HG03442 (cell line): ENCODE results near the gene APCDD1L.
A peak's percentile ranks its signal among the peaks of the same experiment; 100 is the strongest.

Experiments used
- ATAC-seq: cut with Tn5 transposase; IDR thresholded peaks from one replicate; pipeline ENCODE4 v1.9.1; 2021; ENCODE audit warnings: mild to moderate bottlenecking, moderate library complexity; ENCODE audit not compliant: unreplicated experiment

Gene APCDD1L

GRCh38 chr20:58469616-58470015 is 45.6 kb downstream of the APCDD1L start:
- ATAC-seq = no peak

- ATAC-seq = no peak
Measured at GRCh38 chr20:58467572-58468527, 47.3 kb downstream of the APCDD1L start.

- ATAC-seq = no peak
Measured at GRCh38 chr20:58466729-58467571, 48.2 kb downstream of the APCDD1L start.

- no peak for ATAC-seq
Measured at GRCh38 chr20:58466095-58466708, 49.0 kb downstream of the APCDD1L start.

- no peak for ATAC-seq
Measured at GRCh38 chr20:58464838-58465237, 50.4 kb downstream of the APCDD1L start.

GRCh38 chr20:58463256-58463655 is 51.9 kb downstream of the APCDD1L start:
- no peak for ATAC-seq

- ATAC-seq = no peak
Measured at GRCh38 chr20:58461899-58462298, 53.3 kb downstream of the APCDD1L start.

- no peak for ATAC-seq
Measured at GRCh38 chr20:58461104-58461503, 54.1 kb downstream of the APCDD1L start.

- peak; percentile 18 for ATAC-seq
Measured at GRCh38 chr20:58459058-58459750, 56.0 kb downstream of the APCDD1L start.

- ATAC-seq = peak; percentile 94
Measured at GRCh38 chr20:58458342-58459057, 56.7 kb downstream of the APCDD1L start.

- no peak for ATAC-seq
Measured at GRCh38 chr20:58457083-58457695, 58.0 kb downstream of the APCDD1L start.

GRCh38 chr20:58454460-58454859 is 60.7 kb downstream of the APCDD1L start:
- ATAC-seq = no peak

- no peak for ATAC-seq
Measured at GRCh38 chr20:58453391-58453790, 61.8 kb downstream of the APCDD1L start.

- no peak for ATAC-seq
Measured at GRCh38 chr20:58452667-58453255, 62.4 kb downstream of the APCDD1L start.

- peak; percentile 48 for ATAC-seq
Measured at GRCh38 chr20:58450254-58450653, 64.9 kb downstream of the APCDD1L start.

- no peak for ATAC-seq
Measured at GRCh38 chr20:58449681-58450221, 65.4 kb downstream of the APCDD1L start.

- no peak for ATAC-seq
Measured at GRCh38 chr20:58448958-58449357, 66.2 kb downstream of the APCDD1L start.

GRCh38 chr20:58447511-58448391 is 67.4 kb downstream of the APCDD1L start:
- ATAC-seq = no peak
